H1 (cell line): ENCODE measurements around the gene HMGCLL1. TPM values are rescaled to one million over a fixed set of nuclear protein-coding genes. Genes with fewer than 3 reads are reported as not detected.

Source experiments
- JUN ChIP-seq: IDR thresholded peaks from 2 replicates; pipeline ENCODE4 v1.6.1; 2011; ENCODE audit warnings: low read depth, mild to moderate bottlenecking, improper control_type of control experiment, low read length
- TCF12 ChIP-seq: IDR thresholded peaks from 2 replicates; pipeline ENCODE4 v1.6.1; 2011; ENCODE audit warnings: low read depth, mild to moderate bottlenecking, low read length
- polyA plus RNA-seq, 7 experiments: library from polyadenylated mRNA; depleted of rRNA in 3 of 7; stranded (reverse) in 5 of 7; unstranded in 2 of 7; fragments of >200 nt in 5 of 7; fragments of 200-250 nt in 2 of 7; gene quantifications; 1 replicate in 5 of 7; 2 replicates in 1 of 7; 4 replicates in 1 of 7; pipeline versions ENCODE4 v1.2.1 to v1.2.3, GENCODE V29; 2011 to 2013; ENCODE audit warnings: missing spikeins in 2 of 7, mixed read lengths in 2 of 7
- total RNA-seq: library from RNA; stranded (reverse); fragmentation: NEBNext Ultra II Directional; extraction: Animal tissue kit (Norgen Biotek cat#: 25700); gene quantifications from 2 replicates; pipeline ENCODE4 v1.2.1, GENCODE V29; 2021

The HMGCLL1 gene
- total and polyA plus RNA-seq, 2 of the 8 experiments (the other 6 are each of a cell fraction or from before 2014, with no cell fraction given) = 0.06 to 0.41 TPM

DNA sequence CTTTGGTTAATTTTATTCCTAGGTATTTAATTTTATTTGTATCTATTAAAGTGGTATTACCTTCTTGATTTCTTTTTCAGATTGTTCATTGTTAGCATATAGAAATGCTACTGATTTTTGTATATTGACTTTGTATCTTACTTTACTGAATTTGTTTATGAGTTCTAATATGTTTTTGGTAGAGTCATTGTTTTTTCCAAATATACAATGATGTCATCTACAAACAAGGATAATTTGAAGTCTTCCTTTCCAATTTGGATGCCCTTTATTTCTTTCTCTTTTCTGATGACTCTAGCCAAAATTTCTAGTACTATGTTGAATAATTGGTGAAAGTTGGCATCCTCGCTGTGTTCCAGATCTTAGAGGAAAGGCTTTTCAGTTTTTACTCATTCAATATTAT is 43.0 kb upstream of the HMGCLL1 start (continued):
- TF ChIP-seq TCF12 = no peak
- no peak for TF ChIP-seq JUN
